NT2/D1 (cell line): ENCODE measurements around the gene LDLRAD4.

Experiments
- SUZ12 ChIP-seq: IDR thresholded peaks from 2 replicates; pipeline ENCODE4 v1.6.1; 2011; ENCODE audit not compliant: insufficient read length, insufficient read depth; ENCODE audit errors: extremely low read depth
- YY1 ChIP-seq: IDR thresholded peaks from 2 replicates; pipeline ENCODE4 v1.6.1; 2011; ENCODE audit not compliant: insufficient read length, insufficient read depth
- ZNF274 ChIP-seq: IDR thresholded peaks from 2 replicates; pipeline ENCODE4 v1.6.1; 2011; ENCODE audit warnings: mild to moderate bottlenecking, low read depth, low read length

- TF ChIP-seq SUZ12 (no peak), YY1 (no peak), ZNF274 (no peak)
Measured at GRCh38 chr18:13446024-13446423, 227.5 kb downstream of the LDLRAD4 start.
